H1 (cell line): ENCODE results near the gene CPSF4. TPM values are rescaled to one million over a fixed set of nuclear protein-coding genes. Genes with fewer than 3 reads are reported as not detected.

Source experiments
- ATF2 ChIP-seq: IDR thresholded peaks from 2 replicates; pipeline ENCODE4 v1.6.1; 2012; ENCODE audit warnings: low read length, inconsistent platforms
- RFX5 ChIP-seq: IDR thresholded peaks from 2 replicates; pipeline ENCODE4 v1.6.1; 2011; ENCODE audit warnings: low read depth, low read length, improper control_type of control experiment, borderline replicate concordance
- polyA plus RNA-seq, 7 experiments: library from polyadenylated mRNA; depleted of rRNA in 3 of 7; stranded (reverse) in 5 of 7; unstranded in 2 of 7; fragments of >200 nt in 5 of 7; fragments of 200-250 nt in 2 of 7; gene quantifications; 1 replicate in 5 of 7; 2 replicates in 1 of 7; 4 replicates in 1 of 7; pipeline versions ENCODE4 v1.2.1 to v1.2.3, GENCODE V29; 2011 to 2013; ENCODE audit warnings: missing spikeins in 2 of 7, mixed read lengths in 2 of 7
- total RNA-seq: library from RNA; stranded (reverse); fragmentation: NEBNext Ultra II Directional; extraction: Animal tissue kit (Norgen Biotek cat#: 25700); gene quantifications from 2 replicates; pipeline ENCODE4 v1.2.1, GENCODE V29; 2021

Gene CPSF4
- total and polyA plus RNA-seq, 2 of the 8 experiments (the other 6 are each of a cell fraction or from before 2014, with no cell fraction given) = 77.5 to 103 TPM

DNA sequence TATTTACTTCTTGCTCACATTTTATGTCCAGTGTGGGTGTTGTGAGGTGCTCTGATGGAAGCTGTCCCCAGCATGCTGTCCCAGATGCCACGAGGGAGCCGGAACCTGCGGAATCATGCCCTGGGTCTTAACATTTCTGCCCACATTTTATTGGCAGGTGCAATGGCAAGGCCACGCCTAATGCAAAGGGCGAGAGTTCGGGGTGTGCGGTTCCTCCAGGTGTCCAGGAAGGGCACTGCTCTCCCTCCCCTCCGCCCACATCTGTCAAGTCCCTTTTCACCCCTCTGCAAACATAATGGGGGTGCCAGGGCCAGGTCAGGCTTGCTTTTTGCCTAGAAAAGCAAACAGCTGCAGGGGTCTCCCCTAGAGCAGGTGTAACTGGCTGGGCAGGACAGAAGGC lies 46.7 kb upstream of the CPSF4 start (continued):
- TF ChIP-seq ATF2 = no peak
- no peak for TF ChIP-seq RFX5
